NCI-H1436 treated with DMSO at 0.1 percent for 48 hours (cell line): Measurements from ENCODE around the gene KHDRBS2.

Experiments used
- DNase-seq: peaks from one replicate; lab custom pipeline; 2025; lab: John Stamatoyannopoulos, UW

KHDRBS2 gene

DNA sequence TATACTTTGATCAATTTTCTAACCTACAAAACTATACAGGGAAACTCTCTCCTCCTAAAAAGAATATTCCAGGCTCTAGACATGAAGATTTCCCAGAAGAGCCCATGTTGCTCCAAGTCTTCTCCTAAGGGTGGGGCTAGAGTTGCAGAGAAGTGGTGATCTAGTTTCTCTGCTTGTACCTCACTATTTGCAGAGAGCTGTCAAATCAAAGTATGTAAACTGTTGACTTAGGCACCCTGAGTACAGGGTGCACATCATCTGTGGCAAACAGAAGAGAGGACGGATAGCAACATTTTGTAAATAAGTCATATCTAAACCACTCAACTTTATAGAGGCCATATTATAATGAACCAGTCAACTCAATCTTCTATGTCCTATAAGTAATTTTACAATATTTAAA is 250.1 kb downstream of the KHDRBS2 start:
- DNase-seq, result no peak

DNA sequence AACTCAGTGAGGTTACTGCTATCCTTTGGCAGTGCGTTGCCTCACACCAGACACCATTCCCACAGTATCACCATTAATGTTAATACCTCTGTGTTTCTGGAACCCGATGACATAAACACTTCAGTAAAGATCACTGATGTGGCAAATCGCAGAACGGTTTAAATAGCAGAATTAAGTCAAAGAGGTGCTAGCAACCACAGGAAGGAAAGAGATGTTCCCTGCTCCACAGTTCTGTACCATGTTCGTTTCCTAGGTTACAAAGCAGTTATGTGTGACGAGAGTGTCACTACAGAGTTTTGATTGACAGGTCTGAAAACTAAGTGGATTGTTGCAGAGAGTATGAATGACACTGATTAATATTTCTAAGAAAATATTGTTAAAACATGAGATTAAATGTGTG is 272.3 kb downstream of the KHDRBS2 start:
- no peak for DNase-seq

DNA sequence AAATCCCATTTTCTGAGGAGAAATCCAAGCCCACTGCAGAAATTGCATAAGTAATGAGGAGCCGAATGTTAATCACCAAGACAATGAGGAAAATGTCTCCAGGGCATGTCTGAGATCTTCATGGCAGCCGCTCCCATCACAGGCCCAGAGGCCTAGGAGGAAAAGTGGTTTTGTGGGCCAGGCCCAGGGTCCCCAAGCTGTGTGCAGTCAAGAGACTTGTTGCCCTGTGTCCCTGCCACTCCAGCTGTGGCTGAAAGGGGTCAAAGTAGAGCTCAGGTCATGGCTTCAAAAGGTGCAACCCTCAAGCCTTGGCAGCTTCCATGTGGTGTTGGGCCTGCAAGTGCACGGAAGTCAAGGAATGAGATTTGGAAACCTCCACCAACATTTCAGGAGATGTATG is 276.6 kb downstream of the KHDRBS2 start:
- DNase-seq, result no peak

DNA sequence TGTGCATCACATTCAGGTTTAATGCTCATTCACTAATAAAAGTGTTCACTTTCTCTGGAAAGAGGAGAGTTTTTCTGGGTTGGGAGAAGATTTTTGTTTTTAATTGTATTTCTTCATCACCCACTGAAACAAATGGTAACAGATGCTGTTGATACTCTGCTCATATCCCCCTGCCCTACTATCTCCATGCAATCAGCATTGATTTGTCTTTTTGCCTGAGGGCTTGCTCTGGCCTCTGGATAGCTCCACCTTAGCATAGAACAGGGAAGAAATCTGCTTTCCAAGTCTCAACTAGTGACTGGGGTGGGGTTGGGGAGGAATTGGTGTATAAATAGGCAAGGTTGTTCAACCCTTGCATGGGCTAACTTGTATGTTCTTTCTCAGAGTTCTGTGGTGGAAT is 296.4 kb downstream of the KHDRBS2 start:
- no peak for DNase-seq

DNA sequence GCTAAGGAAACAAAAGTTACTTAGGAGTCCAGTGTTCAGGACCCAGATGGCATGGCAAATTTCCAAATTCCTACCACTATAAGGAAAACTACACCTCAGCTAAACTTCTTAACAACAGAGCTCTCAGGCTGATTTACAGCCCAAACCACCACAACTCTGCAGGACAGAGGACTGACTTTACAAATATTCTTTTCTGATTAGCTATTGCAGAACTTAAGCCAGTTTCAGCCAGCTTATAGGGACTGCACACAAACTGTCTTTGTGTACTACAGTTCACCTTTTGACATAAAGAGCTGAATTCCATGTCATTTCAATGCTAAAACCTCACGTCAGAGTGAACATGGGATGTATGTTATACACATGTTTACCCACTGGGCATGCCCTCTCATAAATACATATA is 305.4 kb downstream of the KHDRBS2 start:
- no peak for DNase-seq

DNA sequence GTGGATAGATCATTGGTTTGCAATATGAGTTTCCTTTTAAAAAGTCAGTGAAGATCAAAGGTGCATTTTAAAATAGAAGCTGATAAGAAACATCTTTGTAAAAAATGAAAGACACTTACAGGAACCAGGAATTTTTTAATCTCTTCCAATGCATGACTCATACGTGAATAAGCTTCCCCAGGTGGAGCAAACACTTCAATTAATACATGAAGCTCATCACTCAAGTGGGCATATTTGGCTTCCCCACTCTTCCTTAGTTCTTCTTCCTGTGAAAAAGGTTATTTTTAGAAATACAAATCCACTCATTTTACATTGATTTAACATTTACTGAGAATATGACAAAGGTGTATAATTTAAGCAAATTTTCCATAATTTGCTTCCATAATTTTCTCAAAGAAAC is 308.1 kb downstream of the KHDRBS2 start:
- DNase-seq, result no peak

DNA sequence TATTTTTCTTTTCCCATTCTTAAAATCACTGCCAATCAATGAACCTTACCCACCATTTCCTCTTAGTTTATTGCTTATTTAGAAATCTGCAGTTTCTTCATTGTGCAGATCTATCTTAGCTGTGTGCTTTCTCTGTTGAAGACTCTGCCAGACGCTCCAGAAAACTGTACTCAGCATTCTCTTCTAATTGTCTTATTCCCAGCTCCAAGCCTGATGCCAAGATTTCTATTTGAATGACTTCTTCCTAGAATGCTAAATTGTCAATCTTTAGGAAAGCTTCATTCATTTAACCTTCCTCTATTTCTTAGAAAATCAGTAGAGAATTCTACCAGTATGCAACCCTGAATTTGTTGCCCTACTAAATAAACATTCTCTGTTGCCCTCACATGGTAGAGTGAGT is 308.9 kb downstream of the KHDRBS2 start:
- DNase-seq, result no peak

DNA sequence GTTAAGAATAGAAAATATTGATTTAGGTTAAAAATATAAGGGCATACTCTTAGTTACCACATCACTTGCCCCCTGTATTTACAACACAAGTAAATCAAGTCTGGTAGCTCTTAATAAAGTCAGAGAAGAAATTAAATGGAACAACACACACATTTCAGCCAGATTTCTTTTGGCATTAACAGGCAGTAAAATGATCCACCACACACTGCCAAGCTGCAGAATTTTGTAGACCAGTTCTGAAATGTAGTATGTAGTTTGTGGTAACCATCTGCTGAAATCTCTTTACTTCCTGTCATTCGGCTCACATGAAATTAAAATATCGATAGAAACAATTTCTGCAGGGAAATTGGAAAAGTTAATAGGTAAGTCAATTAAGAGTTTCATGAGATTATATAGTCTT is 326.8 kb downstream of the KHDRBS2 start:
- no peak for DNase-seq

DNA sequence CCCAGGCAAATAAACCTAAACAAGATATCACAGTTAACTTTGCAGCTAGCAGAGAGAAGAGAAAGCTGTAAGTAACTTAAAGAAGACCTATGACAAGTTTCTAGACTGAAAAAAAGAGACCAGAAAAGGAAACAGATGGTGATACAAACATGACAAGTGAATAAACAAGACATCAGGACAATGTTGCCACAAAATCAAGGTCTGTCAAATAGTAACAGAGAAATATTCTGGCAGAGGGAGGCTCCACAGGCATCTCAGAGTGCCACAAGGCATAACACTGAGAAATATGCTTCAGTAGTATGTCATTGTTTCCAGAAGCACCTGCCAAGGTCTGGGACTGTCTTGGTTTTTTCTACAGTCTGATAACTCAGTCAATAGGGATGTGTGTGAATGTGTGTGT is 332.2 kb downstream of the KHDRBS2 start:
- no peak for DNase-seq

DNA sequence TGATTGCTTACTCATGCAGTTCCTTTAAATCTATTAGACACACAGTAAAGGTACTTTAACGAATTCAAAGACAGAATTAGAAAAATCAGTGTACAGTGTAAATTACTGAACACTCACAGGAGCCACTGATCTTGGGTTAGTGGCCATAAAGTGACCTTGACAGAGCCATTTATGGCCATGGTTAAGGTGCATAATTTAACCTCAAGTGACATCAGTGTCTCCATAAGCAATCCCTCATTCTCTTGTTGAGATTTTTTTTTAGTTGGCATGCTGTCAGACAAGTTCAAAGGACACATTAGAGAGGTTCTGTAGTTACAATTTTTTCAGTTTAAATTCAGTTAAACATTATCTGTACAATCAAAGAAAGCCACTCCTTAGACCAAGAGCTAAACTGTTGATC is 334.4 kb downstream of the KHDRBS2 start:
- DNase-seq, result no peak

DNA sequence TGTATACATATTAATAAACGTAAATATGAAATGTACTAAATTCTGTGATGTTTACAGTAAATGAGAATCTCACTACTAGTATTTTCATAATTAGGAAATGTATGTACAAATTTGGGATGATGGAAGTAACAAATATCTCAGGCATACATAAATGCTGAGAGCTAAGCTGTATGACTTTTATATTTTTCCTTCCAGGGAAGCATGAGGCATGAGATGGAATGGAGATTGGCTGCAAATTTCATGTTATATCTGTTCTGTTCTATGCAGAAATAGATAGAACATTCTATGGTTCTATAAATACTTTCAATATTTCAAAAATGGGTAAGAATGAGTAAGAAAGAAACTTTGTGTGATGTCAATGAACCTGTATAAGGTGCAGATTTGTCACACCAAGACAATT is 335.2 kb downstream of the KHDRBS2 start:
- DNase-seq, result no peak

DNA sequence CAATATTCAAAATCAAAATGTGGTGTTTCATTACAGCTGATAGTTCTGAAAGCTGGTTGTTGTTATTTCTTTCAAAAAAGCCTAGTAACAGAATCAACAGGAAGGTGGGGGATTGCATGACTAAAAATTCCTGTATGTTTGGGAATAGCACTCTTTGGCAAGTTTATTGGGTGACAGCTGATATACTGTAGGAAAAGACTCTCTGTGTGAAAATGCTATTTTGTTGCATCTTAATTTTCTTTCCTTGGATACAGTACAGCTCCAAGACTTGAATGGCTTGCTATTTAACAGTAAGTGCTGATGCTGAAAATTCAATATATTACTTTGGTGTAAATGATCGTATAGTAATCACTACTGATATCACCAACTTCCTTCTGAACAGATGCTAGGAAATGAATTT is 336.1 kb downstream of the KHDRBS2 start:
- no peak for DNase-seq

DNA sequence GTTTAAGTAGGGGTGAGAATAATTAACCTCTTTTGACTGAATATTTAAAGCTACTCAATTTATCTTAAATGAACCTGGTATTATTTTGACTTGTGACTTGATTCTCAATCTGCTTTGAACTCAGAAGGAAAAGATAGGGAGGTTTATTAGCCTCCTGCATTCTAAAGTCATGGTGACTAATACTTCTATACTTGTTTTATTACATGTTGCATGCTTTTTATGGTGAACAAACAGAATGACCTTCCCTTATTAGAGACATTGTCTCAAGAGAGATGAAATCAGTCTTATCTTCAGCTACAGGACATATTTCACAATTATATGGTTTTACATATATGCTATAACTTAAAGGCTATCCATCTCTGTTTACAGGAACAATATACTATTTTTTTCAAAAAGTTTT is 336.9 kb downstream of the KHDRBS2 start:
- DNase-seq, result no peak

DNA sequence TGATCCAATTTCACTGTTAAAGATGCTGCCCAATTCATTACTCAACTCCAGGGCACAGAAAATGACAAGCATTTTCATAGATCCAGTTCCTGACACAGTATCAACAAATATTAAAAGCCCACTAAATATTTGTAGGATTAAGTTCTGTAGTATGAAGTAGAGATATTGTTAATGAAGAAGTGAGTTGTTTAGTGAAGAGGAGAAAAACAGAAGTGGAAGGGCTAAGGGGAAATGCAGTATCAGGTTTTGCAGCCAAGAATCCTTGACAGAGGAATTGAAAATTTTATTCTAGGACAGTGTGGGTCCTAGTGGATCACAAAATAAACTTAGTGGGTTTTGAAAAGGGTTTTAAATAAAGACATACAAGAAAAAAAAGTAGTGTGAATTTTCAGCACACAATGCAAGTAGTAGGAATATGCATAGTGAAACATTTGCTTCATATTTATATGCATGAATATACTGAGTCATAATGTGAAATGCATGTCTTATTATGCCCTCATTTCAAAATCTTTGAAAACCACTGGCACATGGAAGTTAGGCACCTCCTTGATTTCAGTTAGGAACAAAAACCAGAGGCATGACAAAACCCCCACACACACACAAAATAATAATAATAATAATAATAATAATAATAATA is 338.6 kb downstream of the KHDRBS2 start:
- DNase-seq, result no peak

DNA sequence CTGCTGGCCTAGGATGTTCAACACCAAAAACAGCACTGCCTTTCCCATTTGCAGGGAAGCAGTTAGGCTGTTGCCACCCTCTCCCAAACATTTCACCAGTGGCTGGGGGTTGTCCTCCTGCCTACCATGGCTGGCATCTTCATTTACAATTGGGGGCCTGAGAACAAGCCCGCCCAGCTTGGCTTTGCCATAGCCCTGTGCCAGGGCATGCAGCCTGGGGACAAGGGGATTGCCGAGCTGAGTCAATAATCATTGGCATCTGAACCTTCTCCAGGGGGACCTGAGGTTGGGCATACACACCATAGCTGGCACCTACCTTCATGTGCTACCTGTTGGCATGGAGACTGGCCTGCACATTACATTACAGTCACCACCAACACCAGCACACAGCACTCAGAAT is 345.1 kb downstream of the KHDRBS2 start:
- no peak for DNase-seq

DNA sequence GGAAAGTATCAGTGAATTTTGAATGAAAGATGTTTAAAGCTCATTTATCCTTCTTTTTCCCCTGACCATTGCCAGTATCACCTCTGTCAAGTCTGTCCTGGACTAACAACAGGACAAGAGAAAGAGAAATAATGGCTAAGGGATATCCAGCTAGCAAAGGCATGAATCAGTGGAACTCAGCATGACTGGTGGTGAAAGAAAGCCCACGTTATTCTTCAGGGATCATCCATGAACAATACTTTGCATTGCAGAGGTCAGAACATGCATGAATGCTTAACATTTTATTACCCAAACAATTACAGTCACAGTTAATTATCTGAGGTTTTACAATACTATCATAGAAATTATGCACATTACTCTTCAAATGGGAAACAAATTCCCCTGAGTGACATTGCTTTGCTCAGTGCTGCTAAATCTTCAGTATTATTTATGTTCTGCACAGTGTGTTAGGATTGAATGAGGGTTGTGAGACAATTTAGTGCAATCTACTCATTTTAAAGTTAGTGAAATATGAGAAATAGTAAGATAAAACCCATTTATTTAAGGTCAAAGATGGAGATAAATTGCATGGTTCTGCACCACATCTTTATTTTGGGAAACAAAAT is 350.7 kb downstream of the KHDRBS2 start:
- no peak for DNase-seq

DNA sequence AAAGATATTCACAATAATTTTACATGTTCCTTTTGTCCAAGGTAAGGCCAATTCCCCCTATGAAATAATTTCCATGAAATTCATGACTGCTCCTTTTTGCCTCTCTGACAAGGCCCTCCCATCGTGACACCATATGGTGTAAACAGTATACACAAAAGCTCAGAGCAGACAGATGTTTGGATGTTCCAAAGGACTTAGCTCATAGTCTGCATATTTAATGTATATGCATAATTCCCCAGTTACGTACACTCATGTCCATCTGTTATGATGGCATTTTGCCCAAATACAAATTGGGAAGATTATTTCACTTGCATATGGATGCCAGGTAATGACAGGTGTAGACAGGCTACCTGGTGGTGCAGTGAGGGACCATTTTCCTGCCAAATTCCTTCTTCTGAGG is 376.5 kb downstream of the KHDRBS2 start:
- DNase-seq, result no peak

DNA sequence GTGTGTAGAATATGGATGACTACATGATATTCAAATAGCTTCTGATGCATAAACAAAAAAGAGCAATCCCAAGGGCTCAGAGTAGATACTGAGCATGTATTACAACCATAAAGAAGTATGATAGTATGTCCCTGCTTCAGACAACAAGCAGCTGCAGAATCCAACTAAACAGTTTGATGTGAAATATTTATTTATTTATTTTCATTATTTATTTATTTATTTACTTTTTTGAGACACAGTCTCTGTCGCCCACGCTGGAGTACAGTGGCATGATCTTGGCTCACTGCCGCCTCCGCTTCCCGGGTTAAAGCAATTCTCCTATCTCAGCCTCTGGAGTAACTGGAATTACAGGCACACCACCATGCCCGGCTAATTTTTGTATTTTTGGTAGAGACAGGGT is 384.3 kb downstream of the KHDRBS2 start:
- no peak for DNase-seq

DNA sequence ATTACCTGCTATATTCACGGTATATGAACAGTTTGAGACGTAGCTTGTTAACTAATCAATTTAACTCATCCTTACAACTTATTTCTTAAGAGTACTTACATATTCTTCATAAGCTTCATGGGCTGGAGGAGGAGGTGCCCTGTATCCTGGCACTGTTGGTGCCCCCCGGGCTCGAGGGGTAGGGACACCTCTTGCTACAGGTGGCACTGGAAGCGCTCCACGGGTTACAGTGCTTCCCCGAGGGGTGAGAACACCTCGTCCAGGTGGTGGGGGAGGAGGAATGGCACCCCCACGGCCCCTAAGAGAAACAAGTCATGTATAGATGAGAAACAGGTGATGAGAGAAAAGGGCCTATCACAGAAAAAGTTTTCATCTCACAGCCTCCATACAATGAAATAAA is 391.5 kb downstream of the KHDRBS2 start:
- DNase-seq, result no peak

DNA sequence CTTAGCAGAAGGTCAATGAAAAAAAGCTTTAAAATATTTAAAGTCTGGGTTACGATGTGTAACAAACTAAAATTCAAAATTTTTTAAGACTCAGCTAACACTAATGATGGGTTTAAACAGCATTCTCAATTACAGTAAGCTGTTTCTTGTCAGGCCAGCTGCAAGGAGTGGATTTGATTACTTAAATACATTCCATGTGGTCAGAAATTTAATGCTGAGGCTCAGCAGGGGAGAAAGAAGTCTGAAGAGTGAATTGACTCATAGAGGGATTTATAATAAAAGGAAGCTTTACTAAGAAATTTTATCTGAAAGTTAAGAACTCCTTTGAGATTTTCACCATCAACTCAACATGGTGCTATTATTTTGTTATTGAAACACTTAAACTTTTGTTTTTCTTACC is 398.6 kb downstream of the KHDRBS2 start:
- DNase-seq, result no peak

DNA sequence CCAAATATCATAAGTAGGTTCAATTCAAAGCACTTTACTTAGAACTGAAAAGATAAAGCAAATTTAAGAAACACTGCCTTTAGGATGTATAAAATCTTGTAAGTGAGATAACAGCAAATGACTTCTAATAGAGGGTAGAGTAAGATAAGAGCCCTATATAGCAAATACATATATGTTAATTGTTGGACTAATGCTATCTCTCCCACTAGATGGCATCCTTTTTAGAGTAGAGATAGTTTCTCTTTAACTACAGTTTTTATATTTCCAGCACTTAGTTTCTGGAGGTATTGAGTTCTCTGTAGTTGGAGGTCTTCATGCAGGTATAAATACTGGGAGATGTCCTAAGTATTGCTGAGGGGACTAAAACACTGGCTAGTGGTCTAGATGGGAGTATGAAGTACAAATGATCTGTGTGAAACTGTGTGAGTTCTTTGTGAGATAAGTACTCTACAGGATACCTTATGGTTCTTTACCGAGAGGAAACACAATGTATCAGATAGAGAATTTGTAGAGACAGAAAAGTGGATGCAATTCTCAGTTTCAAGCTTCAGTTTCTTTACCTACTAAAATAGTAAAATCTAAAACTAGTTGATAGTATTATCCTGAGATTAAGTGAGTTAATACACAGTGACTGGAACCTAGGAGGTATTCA is 399.3 kb downstream of the KHDRBS2 start:
- no peak for DNase-seq

DNA sequence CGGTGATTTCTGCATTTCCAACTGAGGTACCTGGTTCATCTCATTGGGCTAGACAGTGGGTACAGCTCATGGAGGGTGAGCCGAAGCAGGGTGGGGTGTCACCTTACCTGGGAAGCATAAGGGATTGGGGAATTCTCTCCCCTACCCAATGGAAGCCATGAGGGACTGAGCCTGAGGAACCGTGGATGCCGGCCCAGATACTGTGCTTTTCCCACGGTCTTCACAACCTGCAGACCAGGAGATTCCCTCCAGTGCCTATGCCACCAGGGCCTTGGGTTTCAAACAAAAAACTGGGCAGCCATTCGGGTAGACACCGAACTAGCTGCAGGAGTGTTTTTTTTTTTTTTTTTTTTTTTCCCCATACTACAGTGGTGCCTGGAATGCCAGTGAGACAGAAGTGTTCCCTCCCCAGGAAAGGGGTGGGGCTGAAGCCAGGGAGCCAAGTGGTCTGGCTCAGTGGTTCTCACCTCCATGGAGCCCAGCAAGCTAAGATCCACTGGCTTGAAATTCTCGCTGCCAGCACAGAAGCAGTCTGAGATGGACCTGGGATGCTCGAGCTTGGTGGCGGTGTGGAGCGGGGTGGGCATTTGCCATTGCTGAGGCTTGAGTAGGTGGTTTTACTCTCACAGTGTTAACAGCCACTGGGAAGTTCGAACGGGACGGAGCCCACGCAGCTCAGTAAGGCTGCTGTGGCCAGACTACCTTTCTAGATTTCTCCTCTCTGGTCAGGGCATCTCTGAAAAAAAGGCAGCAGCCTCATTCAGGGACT is 416.2 kb downstream of the KHDRBS2 start:
- no peak for DNase-seq

DNA sequence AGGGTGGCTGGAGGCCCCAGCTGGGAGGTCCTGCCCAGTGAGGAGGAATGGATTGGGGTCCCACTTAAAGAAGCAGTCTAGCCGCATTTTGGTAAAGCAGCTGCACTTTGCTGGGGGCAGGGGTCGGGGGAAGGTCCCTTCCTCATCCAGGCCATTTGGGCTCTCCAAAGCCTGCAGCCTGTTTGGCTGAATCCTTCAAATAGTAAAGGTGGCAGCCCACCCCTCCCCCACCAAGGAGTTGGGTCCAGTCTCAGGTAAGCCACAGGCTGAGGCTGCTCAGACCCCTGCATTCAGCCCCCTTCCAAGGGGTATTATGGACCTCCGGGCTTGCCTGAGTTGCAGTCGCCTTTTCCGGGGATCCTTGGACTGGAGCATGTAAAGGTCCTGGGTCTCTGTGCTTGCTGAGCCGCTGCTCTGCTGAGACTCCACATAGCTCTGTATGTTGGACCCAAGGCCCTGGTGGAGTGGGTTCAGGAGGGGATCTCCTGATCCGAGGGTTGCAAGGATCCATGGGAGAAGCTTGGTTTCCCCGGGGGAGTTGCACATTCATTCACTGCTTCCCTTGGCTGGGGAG is 417.4 kb downstream of the KHDRBS2 start:
- DNase-seq, result no peak
